IPS-20b (cell line): ENCODE data around the gene G3BP2.
"Not testable (repeated sequence)": the region's sequence is repeated elsewhere in the genome, so short reads cannot be mapped to it uniquely, and the experiment has no call there.

Experiments used
- H3K27ac ChIP-seq: one replicate; pipeline ENCODE4 v1.5.1; 2013; ENCODE audit warnings: low read length
- H3K27me3 ChIP-seq: 2 replicates; pipeline ENCODE4 v1.6.1; 2013; ENCODE audit warnings: mild to moderate bottlenecking, low read length, inconsistent platforms; ENCODE audit not compliant: insufficient read depth
- H3K36me3 ChIP-seq: 2 replicates; pipeline ENCODE4 v1.6.1; 2013; ENCODE audit warnings: low read depth, mild to moderate bottlenecking, inconsistent platforms, low read length, moderate library complexity; ENCODE audit not compliant: insufficient read depth
- H3K4me1 ChIP-seq: 2 replicates; pipeline ENCODE4 v1.6.1; 2013; ENCODE audit warnings: mild to moderate bottlenecking, control low read depth, inconsistent platforms, low read length, moderate library complexity; ENCODE audit not compliant: insufficient read depth
- H3K4me3 ChIP-seq: 2 replicates; pipeline ENCODE4 v1.5.1; 2013; ENCODE audit warnings: mild to moderate bottlenecking, low read length, inconsistent platforms
- H3K9ac ChIP-seq: 2 replicates; pipeline ENCODE4 v1.6.1; 2013; ENCODE audit warnings: low read depth, mild to moderate bottlenecking, inconsistent platforms, low read length, moderate library complexity
- H3K9me3 ChIP-seq: 2 replicates; pipeline ENCODE4 v1.6.1; 2013; ENCODE audit warnings: mild to moderate bottlenecking, low read depth, low read length, inconsistent platforms; ENCODE audit not compliant: insufficient read depth

Gene G3BP2

DNA sequence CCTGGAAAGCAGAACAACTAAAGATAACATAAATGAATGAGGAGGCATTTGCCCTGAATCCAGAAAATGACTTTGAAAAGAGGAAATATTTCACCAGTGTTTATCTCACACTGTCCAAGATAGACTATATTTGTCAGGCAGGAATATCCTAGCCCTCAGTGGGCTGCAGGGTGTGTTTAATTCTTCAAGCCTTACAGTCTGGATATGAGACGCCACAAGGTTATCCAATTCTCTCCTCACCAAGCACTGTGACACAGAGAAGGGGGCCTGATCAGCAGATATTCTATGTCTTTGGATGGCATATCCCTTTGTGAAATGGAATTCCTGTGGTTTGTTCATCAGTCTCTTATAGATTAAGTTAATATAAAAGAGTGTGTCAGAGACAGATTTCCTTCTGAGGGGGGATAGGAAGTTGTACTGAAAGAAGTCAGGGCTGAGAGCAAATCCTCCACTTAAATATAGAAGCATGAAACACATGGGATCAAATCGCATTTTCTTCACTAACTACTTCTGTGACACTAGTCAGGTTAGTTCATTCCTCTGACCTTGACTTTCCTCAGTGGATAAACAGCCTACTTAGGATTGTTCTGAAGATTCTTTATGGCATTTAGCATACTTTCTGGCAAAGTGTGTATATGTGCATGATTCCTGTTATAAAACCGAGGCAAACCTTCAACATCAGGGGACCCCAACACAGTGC, 6.8 kb upstream of the G3BP2 start:
- H3K27ac ChIP-seq: no peak overlapping the region
- no peaks in the 10 kb centered on the region for H3K9me3 ChIP-seq
- peaks cover 3% of the 10 kb centered on the region; the same call in 1 of the 2 replicates for H3K4me1 ChIP-seq
- no peaks in the 10 kb centered on the region for H3K27me3 ChIP-seq
- H3K4me3 ChIP-seq: no peak overlapping the region
- H3K36me3 ChIP-seq: peaks cover 23% of the 10 kb centered on the region
- H3K9ac ChIP-seq: no peak overlapping the region

DNA sequence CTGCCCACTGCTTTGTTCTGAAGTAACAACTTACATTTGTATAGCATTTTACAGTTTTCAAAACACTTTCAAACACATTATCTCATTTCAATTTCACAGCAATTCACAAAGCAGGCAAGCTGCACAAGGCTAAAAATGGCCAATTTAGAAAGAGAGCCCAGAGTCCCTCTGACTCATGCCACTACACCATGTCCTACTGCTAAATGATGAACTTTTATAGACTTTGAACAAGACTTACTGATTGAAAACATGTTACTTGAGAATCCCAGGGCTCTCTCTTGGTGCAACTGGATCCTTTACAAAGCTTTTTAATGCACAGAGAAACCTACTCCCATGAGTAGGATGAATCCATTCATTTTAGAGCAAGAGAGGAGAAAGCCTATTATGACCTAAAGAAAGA, 5.8 kb upstream of the G3BP2 start:
- Histone ChIP-seq H3K4me1 (peaks cover 7% of the 10 kb centered on the region), H3K27ac (no peak overlapping the region), H3K9ac (no peak overlapping the region), H3K27me3 (no peaks in the 10 kb centered on the region), H3K36me3 (peaks cover 23% of the 10 kb centered on the region), H3K4me3 (no peak overlapping the region), H3K9me3 (no peaks in the 10 kb centered on the region)

DNA sequence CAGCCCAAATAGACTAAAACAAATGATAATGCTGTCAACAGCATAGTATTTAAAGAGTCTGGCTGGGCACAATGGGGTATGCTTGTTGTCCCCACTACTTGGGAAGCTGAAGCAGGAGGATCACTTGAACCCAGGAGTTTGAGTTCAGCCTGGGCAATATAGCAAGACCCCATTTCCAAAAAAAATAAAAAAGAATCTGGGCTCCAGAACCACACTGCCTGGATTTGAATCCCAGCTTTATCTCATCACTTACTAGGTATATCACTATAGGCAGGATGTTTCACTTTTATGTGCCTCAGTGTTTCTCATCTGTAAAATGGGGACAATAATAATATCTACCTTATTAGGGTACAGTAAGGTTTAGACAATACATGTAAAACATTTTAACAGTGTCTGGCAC, 5.3 kb upstream of the G3BP2 start:
- peaks cover 9% of the 10 kb centered on the region for H3K4me1 ChIP-seq
- no peak overlapping the region for H3K4me3 ChIP-seq
- no peaks in the 10 kb centered on the region for H3K9me3 ChIP-seq
- H3K36me3 ChIP-seq: peaks cover 23% of the 10 kb centered on the region
- no peak overlapping the region for H3K27ac ChIP-seq
- no peak overlapping the region for H3K9ac ChIP-seq
- no peaks in the 10 kb centered on the region for H3K27me3 ChIP-seq

DNA sequence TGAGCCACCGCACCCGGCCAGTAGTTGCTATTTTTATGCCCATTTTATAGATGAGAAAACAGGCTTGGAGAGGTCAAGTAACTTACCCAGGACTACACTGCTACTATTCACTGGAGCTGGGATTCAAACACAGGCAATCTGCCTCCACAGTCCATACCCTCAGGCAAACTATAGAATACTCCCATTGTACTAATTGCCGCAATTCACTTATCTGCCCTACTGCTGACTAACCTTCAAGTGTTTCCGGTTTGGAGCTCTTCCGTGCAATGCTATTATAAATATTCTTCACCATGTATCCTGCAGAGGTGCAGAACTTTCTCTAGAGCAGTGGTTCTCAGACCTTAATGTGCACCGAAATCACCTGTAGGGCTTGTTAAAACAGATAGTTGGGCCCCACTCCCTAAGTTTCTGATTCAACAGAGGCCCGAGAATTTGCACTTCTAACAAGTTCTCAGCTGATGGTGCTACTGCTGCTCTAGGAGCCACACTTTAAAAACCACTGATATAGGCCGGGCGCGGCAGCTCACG, 1.9 kb upstream of the G3BP2 start:
- no peak overlapping the region for H3K9ac ChIP-seq
- no peaks in the 10 kb centered on the region for H3K9me3 ChIP-seq
- no peaks in the 10 kb centered on the region for H3K27me3 ChIP-seq
- H3K36me3 ChIP-seq: peaks cover 23% of the 10 kb centered on the region
- no peak overlapping the region for H3K4me3 ChIP-seq
- no peak overlapping the region for H3K27ac ChIP-seq
- peaks cover 18% of the 10 kb centered on the region for H3K4me1 ChIP-seq

DNA sequence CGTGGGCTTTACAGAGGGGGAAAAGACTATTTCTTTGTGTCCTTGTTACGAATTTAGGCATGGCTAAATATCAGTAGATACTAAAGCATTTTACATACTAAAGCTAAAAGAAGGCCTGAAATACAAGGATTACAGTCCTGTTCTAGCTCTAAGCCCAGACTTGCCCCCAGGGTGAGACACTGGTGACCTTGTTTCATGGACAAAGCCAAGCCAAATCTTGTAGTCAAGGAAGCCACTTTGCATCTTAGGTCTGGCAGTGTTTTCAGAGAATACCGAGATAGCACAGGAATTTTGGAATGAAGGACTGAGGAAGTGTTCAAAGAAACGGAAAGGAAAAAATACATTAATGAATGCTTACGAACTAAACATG, 733 bp upstream of the G3BP2 start:
- H3K36me3 ChIP-seq: peaks cover 13% of the 10 kb centered on the region; the same call in 1 of the 2 replicates
- peak overlapping the region; percentile 97 for H3K4me3 ChIP-seq
- no peaks in the 10 kb centered on the region for H3K27me3 ChIP-seq
- no peaks in the 10 kb centered on the region for H3K9me3 ChIP-seq
- peaks cover 25% of the 10 kb centered on the region for H3K4me1 ChIP-seq
- peak overlapping the region; percentile 96 for H3K9ac ChIP-seq
- peak overlapping the region; percentile 91 for H3K27ac ChIP-seq

DNA sequence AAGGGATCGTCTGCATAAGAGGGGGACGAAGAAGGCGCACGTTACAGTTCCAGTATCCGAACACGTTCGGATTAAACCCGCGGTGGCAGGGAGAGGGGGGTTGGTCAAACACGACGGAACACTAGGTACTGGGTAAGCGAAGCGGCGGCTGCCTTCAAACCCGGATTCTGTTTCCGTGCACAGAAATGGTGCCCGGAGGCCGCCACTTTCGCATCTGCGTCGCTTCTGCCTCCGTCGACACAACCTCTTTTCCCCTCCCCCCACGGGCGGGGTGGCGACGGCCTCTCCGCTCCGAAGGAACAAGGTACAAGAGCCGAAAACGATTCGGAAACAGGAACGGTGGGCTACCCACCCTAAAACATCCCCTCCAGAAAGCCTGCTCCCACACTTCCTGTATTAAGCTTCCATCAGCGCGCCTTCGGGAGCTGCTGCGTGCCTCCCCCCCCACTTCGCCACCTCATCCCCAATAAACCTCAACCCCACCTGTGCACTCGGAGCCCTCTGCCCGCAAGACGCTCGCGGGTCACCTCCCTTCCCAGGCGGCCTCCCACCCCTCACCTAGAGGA, 667 bp downstream of the G3BP2 start:
- peak overlapping the region; percentile 97 for H3K4me3 ChIP-seq
- peaks cover 30% of the 10 kb centered on the region for H3K4me1 ChIP-seq

DNA sequence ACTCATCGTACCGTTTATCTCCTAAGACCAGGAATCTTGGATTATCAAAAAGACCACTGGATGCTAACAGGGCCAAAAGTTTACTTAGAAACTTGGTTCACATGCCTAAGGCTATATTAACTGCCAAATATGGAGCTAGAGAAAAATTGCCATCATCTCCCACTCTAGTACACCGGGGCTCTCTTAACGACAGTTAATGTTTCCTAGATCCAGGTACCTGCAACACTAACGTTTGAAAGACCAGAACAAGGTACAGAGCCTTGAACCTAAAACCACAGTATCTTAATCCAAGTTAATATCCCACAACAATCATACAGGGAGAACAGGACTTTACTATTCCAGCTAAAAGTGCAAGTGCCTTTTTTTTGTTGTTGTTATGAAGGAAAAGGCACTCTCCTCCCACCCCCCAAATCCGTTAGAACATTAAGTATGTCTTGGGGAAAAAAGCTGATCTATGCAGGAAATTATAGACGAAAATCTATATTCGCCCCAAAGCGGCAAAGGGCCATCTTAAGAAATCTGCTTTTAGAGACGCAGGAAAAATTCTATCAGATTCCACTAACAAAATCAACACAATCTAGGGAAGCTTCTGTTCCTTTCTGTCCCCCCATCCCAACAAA, 1.3 kb downstream of the G3BP2 start:
- Histone ChIP-seq H3K27me3 (no peaks in the 10 kb centered on the region), H3K27ac (peak overlapping the region; percentile 91), H3K9ac (peak overlapping the region; percentile 96), H3K4me1 (peaks cover 30% of the 10 kb centered on the region), H3K9me3 (no peaks in the 10 kb centered on the region), H3K4me3 (peak overlapping the region; percentile 97), H3K36me3 (no peaks in the 10 kb centered on the region)

More for the DNA sequence above, 667 bp downstream of the G3BP2 start:
- Histone ChIP-seq H3K36me3 (peaks cover 1% of the 10 kb centered on the region; the same call in 1 of the 2 replicates), H3K27me3 (no peaks in the 10 kb centered on the region), H3K27ac (peak overlapping the region; percentile 91), H3K9ac (peak overlapping the region; percentile 96), H3K9me3 (no peaks in the 10 kb centered on the region)

DNA sequence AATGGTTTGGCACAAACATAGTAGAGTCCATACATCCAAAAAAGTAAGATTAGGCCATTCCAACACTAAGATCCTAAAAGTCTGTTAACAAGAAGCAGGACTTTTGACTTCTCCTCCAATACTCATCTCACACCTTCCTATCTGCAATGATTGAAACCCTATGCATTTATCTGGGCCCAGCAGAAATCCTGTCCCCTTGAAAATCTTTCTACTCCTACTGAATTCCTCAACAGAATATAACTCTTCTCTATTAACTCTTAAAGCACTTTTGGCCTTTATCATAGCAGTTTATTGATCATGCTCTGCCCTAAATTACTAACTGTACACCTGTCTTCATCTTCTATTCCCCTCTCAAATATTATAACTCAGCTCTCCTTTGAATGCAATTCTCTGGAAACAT, 4.6 kb downstream of the G3BP2 start:
- peaks cover 28% of the 10 kb centered on the region; the same call in 1 of the 2 replicates for H3K4me1 ChIP-seq
- H3K4me3 ChIP-seq: peak overlapping the region; percentile 37
- H3K27ac ChIP-seq: no peak overlapping the region
- H3K36me3 ChIP-seq: no peaks in the 10 kb centered on the region
- H3K27me3 ChIP-seq: no peaks in the 10 kb centered on the region
- H3K9ac ChIP-seq: no peak overlapping the region; the same call in 1 of the 2 replicates
- no peaks in the 10 kb centered on the region for H3K9me3 ChIP-seq

DNA sequence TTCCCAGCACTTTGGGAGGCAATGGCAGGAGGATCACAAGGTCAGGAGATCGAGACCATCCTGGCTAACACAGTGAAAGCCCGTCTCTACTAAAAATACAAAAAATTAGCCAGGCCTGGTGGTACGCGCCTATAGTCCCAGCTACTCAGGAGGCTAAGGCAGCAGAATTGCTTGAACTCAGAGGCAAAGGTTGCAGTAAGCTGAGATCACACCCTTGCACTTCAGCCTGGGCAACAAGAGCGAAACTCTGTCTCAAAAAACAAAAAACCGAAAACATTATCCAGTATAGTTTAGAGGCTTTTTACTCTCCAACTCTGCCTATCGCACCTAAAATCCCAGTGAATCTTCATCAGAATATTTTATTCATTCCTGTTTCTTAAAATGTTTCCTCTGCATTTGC, 5.6 kb downstream of the G3BP2 start:
- not testable (repeated sequence) for H3K27ac ChIP-seq, H3K36me3 ChIP-seq, H3K4me3 ChIP-seq, H3K9ac ChIP-seq, H3K27me3 ChIP-seq, H3K9me3 ChIP-seq
- H3K4me1 ChIP-seq: peaks cover 28% of the 10 kb centered on the region; the same call in 1 of the 2 replicates

DNA sequence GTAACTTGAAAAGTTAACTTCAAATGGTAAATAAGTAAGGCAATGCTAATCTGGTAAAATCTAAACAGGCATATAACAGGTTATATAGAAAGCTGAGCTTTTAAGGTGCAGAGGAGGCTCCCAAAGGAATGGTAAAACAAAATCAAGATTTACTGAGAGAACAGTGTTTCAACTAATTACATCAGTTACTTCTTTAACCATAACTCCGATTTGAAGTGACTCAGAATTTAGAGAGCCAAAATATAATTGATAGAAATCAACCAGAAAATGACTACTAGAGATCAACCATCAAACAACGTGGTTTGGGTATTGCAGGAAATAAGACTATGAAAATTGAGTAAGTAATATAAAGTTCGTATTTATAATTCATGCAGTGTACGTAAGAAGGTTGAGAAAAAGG, 6.9 kb downstream of the G3BP2 start:
- H3K4me3 ChIP-seq: no peak overlapping the region
- H3K36me3 ChIP-seq: peaks cover 14% of the 10 kb centered on the region
- H3K27me3 ChIP-seq: no peaks in the 10 kb centered on the region
- no peak overlapping the region for H3K9ac ChIP-seq
- H3K4me1 ChIP-seq: peaks cover 28% of the 10 kb centered on the region; the same call in 1 of the 2 replicates
- no peak overlapping the region for H3K27ac ChIP-seq
- H3K9me3 ChIP-seq: no peaks in the 10 kb centered on the region

DNA sequence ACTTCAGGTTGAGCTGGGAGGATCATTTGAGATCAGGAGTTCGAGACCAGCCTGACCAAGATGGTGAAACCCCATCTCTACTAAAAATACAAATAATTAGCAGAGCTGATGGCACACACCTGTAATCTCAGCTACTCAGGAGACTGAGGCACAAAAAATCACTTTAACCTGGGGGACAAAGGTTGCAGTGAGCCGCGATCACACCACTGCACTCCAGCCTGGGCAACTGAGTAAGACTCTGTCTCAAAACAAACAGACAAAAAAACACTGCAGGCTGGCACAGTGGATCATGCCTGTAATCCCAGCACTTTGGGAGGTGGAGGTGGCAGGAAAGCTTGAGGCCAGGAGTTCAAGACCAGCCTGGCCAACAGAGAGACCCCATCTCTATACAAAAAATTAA, 8.6 kb downstream of the G3BP2 start:
- not testable (repeated sequence) for H3K4me3 ChIP-seq, H3K9ac ChIP-seq, H3K27ac ChIP-seq, H3K27me3 ChIP-seq, H3K9me3 ChIP-seq
- peaks cover 31% of the 10 kb centered on the region for H3K36me3 ChIP-seq
- H3K4me1 ChIP-seq: peaks cover 19% of the 10 kb centered on the region; the same call in 1 of the 2 replicates

DNA sequence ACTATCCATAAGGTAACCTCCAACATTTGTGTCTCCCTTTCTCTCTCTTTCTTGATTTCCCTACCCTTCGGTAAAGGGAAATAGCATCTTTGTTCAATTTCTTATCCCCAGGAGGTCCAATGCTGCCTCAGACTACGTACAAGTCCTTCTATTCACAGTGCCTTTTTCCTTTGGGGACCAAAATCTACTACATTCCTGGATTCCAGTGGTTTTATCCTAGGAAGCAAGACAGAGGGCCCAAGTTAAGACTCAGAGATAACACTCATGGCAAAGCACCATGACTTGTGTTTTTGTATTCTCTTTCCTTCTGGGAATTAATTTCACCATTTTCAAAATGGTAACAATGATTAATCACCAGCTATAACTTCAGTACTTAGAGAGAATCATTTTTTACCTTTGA, 10.6 kb downstream of the G3BP2 start:
- Histone ChIP-seq H3K9ac (no peak overlapping the region), H3K4me3 (no peak overlapping the region), H3K27ac (no peak overlapping the region), H3K27me3 (no peaks in the 10 kb centered on the region), H3K9me3 (no peaks in the 10 kb centered on the region), H3K4me1 (peaks cover 7% of the 10 kb centered on the region; the same call in 1 of the 2 replicates), H3K36me3 (peaks cover 50% of the 10 kb centered on the region)
